NCI-H446 (cell line): ENCODE results near the gene C1QB.
"Not testable (repeated sequence)": the region's sequence is repeated elsewhere in the genome, so short reads cannot be mapped to it uniquely, and the experiment has no call there.

Experiments
- DNase-seq, 2 experiments: peaks; one replicate each; lab custom pipeline; 2025; lab: John Stamatoyannopoulos, UW

The C1QB gene

GRCh38 chr1:22699681-22700520, 46.9 kb downstream of the C1QB start:
- DNase-seq: no peak

GRCh38 chr1:22702296-22703085, 49.5 kb downstream of the C1QB start:
- no peak for DNase-seq

GRCh38 chr1:22704440-22705067, 51.5 kb downstream of the C1QB start:
- peak; percentile 78 to 90 for DNase-seq

- DNase-seq: no peak
Observed at GRCh38 chr1:22705586-22705985, 52.5 kb downstream of the C1QB start.

- DNase-seq: not testable (repeated sequence)
Observed at GRCh38 chr1:22706100-22706499, 53.1 kb downstream of the C1QB start.

- DNase-seq: no peak
Observed at GRCh38 chr1:22708777-22709176, 55.7 kb downstream of the C1QB start.

- DNase-seq: no peak
Observed at GRCh38 chr1:22709227-22709626, 56.2 kb downstream of the C1QB start.

- peak; percentile 33 to 83 for DNase-seq
Observed at GRCh38 chr1:22709891-22710700, 57.1 kb downstream of the C1QB start.

- DNase-seq: peak in 1 of 2 experiments; percentile 78
Observed at GRCh38 chr1:22710701-22711049, 57.6 kb downstream of the C1QB start, which contains the start of gene EPHB2. TSS of gene EPHB2 (plus strand) at chr1:22710839. CDS start at chr1:22710983, 144 bp downstream.

GRCh38 chr1:22711071-22711470, 58.0 kb downstream of the C1QB start:
- DNase-seq: no peak
